HG02588 (cell line): Measurements from ENCODE around the gene TNFSF15.

ENCODE experiments used
- ATAC-seq: cut with Tn5 transposase; IDR thresholded peaks from one replicate; pipeline ENCODE4 v1.9.1; 2021; ENCODE audit warnings: mild to moderate bottlenecking, moderate library complexity; ENCODE audit not compliant: unreplicated experiment

Gene TNFSF15

GRCh38 chr9:114805670-114806525 lies at the start of gene TNFSF15:
TNFSF15 (minus strand) TSS chr9:114806039; CDS start chr9:114806012, 27 bp downstream.
- peak; percentile 96 for ATAC-seq

- ATAC-seq: no peak
Measured at GRCh38 chr9:114855488-114855887, 49.6 kb upstream of the TNFSF15 start.

GRCh38 chr9:114854736-114855355 lies 49.0 kb upstream of the TNFSF15 start:
- ATAC-seq: no peak

GRCh38 chr9:114853071-114853855 lies 47.4 kb upstream of the TNFSF15 start:
- no peak for ATAC-seq

GRCh38 chr9:114852050-114852594 lies 46.3 kb upstream of the TNFSF15 start:
- ATAC-seq: no peak

- no peak for ATAC-seq
Measured at GRCh38 chr9:114851306-114851705, 45.5 kb upstream of the TNFSF15 start.

- ATAC-seq: no peak
Measured at GRCh38 chr9:114850871-114851270, 45.0 kb upstream of the TNFSF15 start.

- ATAC-seq: no peak
Measured at GRCh38 chr9:114849450-114849849, 43.6 kb upstream of the TNFSF15 start.

- ATAC-seq: no peak
Measured at GRCh38 chr9:114847492-114848417, 41.9 kb upstream of the TNFSF15 start.

- no peak for ATAC-seq
Measured at GRCh38 chr9:114845373-114845772, 39.5 kb upstream of the TNFSF15 start.

GRCh38 chr9:114844766-114845165 lies 38.9 kb upstream of the TNFSF15 start:
- no peak for ATAC-seq

GRCh38 chr9:114837923-114838322 lies 32.1 kb upstream of the TNFSF15 start:
- ATAC-seq: no peak

- no peak for ATAC-seq
Measured at GRCh38 chr9:114836769-114837168, 30.9 kb upstream of the TNFSF15 start.

- no peak for ATAC-seq
Measured at GRCh38 chr9:114834386-114834785, 28.5 kb upstream of the TNFSF15 start.

- ATAC-seq: no peak
Measured at GRCh38 chr9:114830546-114830945, 24.7 kb upstream of the TNFSF15 start.

GRCh38 chr9:114829574-114830440 lies 24.0 kb upstream of the TNFSF15 start:
- ATAC-seq: no peak

GRCh38 chr9:114828303-114828650 lies 22.4 kb upstream of the TNFSF15 start:
- ATAC-seq: no peak

GRCh38 chr9:114827641-114828302 lies 21.9 kb upstream of the TNFSF15 start:
- no peak for ATAC-seq

- ATAC-seq: no peak
Measured at GRCh38 chr9:114826431-114826830, 20.6 kb upstream of the TNFSF15 start.
